SK-N-SH (cell line): ENCODE data around the gene CNOT4.

Experiments
- EP300 ChIP-seq, 2 experiments: IDR thresholded peaks; 2 replicates each; pipeline versions ENCODE4 v1.4.0 to v1.6.1; 2012; ENCODE audit warnings: borderline replicate concordance in 1 of 2, low read depth in 1 of 2, low read length in 1 of 2
- EZH2phosphoT487 ChIP-seq: fragments of 200-600 bp; sonication (generic); IDR thresholded peaks from 2 replicates; pipeline ENCODE4 v1.6.1; 2017; ENCODE audit warnings: low read depth, mixed run types, mild to moderate bottlenecking, antibody characterized with exemption, moderate library complexity, borderline replicate concordance
- MEF2A ChIP-seq: IDR thresholded peaks from 2 replicates; pipeline ENCODE4 v1.4.0; 2012; ENCODE audit warnings: low read depth, borderline replicate concordance
- MXI1 ChIP-seq: IDR thresholded peaks from 2 replicates; pipeline ENCODE4 v1.6.1; 2012; ENCODE audit warnings: mild to moderate bottlenecking, low read depth, low read length, improper control_type of control experiment
- RCOR1 ChIP-seq: fragments of 150-350 bp; IDR thresholded peaks from 2 replicates; pipeline ENCODE4 v1.6.1; 2017; ENCODE audit warnings: antibody characterized with exemption, low read length
- RFX5 ChIP-seq: IDR thresholded peaks from 2 replicates; pipeline ENCODE4 v1.6.1; 2012; ENCODE audit warnings: mild to moderate bottlenecking, improper control_type of control experiment, low read length
- TAF1 ChIP-seq: IDR thresholded peaks from 2 replicates; pipeline ENCODE4 v1.6.1; 2012; ENCODE audit warnings: low read depth, mild to moderate bottlenecking, low read length, moderate library complexity, borderline replicate concordance
- YY1 ChIP-seq: IDR thresholded peaks from 2 replicates; pipeline ENCODE4 v1.4.0; 2012; ENCODE audit warnings: low read depth, mild to moderate bottlenecking
- TF ChIP-seq, protein P1 (sequence below): fragments of 200-600 bp; sonication (generic); IDR thresholded peaks from 2 replicates; pipeline ENCODE4 v1.6.1; 2017; ENCODE audit warnings: antibody characterized with exemption, mild to moderate bottlenecking, moderate library complexity
- TF ChIP-seq, protein P2 (sequence below): IDR thresholded peaks from 2 replicates; pipeline ENCODE4 v1.4.0; 2012; ENCODE audit warnings: low read depth

DNA sequence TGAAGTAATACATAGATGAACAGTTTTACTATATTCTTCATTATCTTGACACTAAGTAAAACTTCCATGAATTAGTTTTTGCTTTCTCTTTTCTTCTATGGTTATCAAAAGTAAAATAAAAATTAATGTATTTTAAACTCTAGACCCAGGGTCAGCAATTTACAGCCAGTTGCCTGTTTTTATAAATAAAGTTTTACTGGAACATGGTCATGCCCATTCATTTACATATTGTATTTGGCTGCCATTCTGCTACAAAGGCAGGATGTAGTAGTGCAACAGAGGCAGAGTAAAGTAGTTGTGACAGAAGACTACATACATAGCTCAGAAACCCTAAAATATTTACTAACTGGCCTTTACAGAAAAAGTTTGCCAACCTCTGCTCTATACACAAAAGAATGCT, 98.8 kb downstream of the CNOT4 start:
- TF ChIP-seq, protein P1, sequence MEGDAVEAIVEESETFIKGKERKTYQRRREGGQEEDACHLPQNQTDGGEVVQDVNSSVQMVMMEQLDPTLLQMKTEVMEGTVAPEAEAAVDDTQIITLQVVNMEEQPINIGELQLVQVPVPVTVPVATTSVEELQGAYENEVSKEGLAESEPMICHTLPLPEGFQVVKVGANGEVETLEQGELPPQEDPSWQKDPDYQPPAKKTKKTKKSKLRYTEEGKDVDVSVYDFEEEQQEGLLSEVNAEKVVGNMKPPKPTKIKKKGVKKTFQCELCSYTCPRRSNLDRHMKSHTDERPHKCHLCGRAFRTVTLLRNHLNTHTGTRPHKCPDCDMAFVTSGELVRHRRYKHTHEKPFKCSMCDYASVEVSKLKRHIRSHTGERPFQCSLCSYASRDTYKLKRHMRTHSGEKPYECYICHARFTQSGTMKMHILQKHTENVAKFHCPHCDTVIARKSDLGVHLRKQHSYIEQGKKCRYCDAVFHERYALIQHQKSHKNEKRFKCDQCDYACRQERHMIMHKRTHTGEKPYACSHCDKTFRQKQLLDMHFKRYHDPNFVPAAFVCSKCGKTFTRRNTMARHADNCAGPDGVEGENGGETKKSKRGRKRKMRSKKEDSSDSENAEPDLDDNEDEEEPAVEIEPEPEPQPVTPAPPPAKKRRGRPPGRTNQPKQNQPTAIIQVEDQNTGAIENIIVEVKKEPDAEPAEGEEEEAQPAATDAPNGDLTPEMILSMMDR, result no peak
- TF ChIP-seq EP300 (IDR thresholded peaks at IDR 0.05; ENCODE audit: borderline replicate concordance in 1 of 2, low read depth in 1 of 2, low read length in 1 of 2) (no peak), YY1 (no peak), MXI1 (no peak), RCOR1 (no peak), EZH2phosphoT487 (no peak), TAF1 (no peak), RFX5 (no peak), MEF2A (no peak)
- TF ChIP-seq, protein P2, sequence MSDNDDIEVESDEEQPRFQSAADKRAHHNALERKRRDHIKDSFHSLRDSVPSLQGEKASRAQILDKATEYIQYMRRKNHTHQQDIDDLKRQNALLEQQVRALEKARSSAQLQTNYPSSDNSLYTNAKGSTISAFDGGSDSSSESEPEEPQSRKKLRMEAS, result no peak
